GM19395 (cell line): ENCODE measurements around the gene ATP1B3.
"Not testable (repeated sequence)": the region's sequence is repeated elsewhere in the genome, so short reads cannot be mapped to it uniquely, and the experiment has no call there.

Experiments
- ATAC-seq: cut with Tn5 transposase; IDR thresholded peaks from one replicate; pipeline ENCODE4 v1.9.1; 2021; ENCODE audit warnings: mild to moderate bottlenecking, moderate library complexity; ENCODE audit not compliant: unreplicated experiment

Gene ATP1B3

GRCh38 chr3:141876381-141876890 is at the start of gene ATP1B3:
Gene ATP1B3, plus strand, starts transcription at chr3:141876643. Its CDS starts 159 bp downstream, at chr3:141876802.
- ATAC-seq = peak; percentile 70

GRCh38 chr3:141828487-141828886 is 48.0 kb upstream of the ATP1B3 start:
- no peak for ATAC-seq

- ATAC-seq = no peak
These were observed 47.6 kb upstream of the ATP1B3 start for GRCh38 chr3:141828890-141829289.

GRCh38 chr3:141830508-141830907 is 45.9 kb upstream of the ATP1B3 start:
- no peak for ATAC-seq

GRCh38 chr3:141834292-141834691 is 42.2 kb upstream of the ATP1B3 start:
- no peak for ATAC-seq

- no peak for ATAC-seq
These were observed 40.8 kb upstream of the ATP1B3 start for GRCh38 chr3:141835557-141836229.

GRCh38 chr3:141839389-141839788 is 37.1 kb upstream of the ATP1B3 start:
- no peak for ATAC-seq

- no peak for ATAC-seq
These were observed 35.5 kb upstream of the ATP1B3 start for GRCh38 chr3:141840737-141841544.

GRCh38 chr3:141844108-141844507 is 32.3 kb upstream of the ATP1B3 start:
- ATAC-seq = no peak

- ATAC-seq = no peak
These were observed 31.6 kb upstream of the ATP1B3 start for GRCh38 chr3:141844812-141845211.

GRCh38 chr3:141845407-141846049 is 30.9 kb upstream of the ATP1B3 start:
- no peak for ATAC-seq

- ATAC-seq = no peak
These were observed 30.4 kb upstream of the ATP1B3 start for GRCh38 chr3:141846050-141846433.

- ATAC-seq = not testable (repeated sequence)
These were observed 28.2 kb upstream of the ATP1B3 start for GRCh38 chr3:141848159-141848748.

GRCh38 chr3:141849056-141849815 is 27.2 kb upstream of the ATP1B3 start:
- no peak for ATAC-seq

GRCh38 chr3:141851411-141851810 is 25.0 kb upstream of the ATP1B3 start:
- ATAC-seq = no peak

GRCh38 chr3:141853081-141853601 is 23.3 kb upstream of the ATP1B3 start:
- ATAC-seq = no peak

GRCh38 chr3:141853629-141854168 is 22.7 kb upstream of the ATP1B3 start:
- no peak for ATAC-seq

GRCh38 chr3:141854599-141854998 is 21.8 kb upstream of the ATP1B3 start:
- ATAC-seq = no peak

GRCh38 chr3:141858312-141858711 is 18.1 kb upstream of the ATP1B3 start:
- ATAC-seq = no peak

GRCh38 chr3:141859651-141860050 is 16.8 kb upstream of the ATP1B3 start:
- no peak for ATAC-seq
